DND-41 (cell line): Measurements from ENCODE around the gene PAPOLA.

Experiments used
- ATAC-seq: fragments of 200-7000 bp; cut with Tn5 transposase; 3 replicates; pipeline ENCODE4 v1.9.1; 2021; ENCODE audit warnings: low read depth; ENCODE audit not compliant: insufficient read depth
- DNase-seq: peaks from one replicate; pipeline ENCODE4 v3.0.0-alpha.2; 2020
- H2AFZ ChIP-seq: 2 replicates; pipeline ENCODE4 v1.6.0; 2012; ENCODE audit warnings: low read depth, low read length
- H3K27ac ChIP-seq: 2 replicates; pipeline ENCODE4 v1.5.1; 2012; ENCODE audit warnings: low read length, inconsistent platforms
- H3K27me3 ChIP-seq: fragments of 200-600 bp; sonication (generic); 2 replicates; pipeline ENCODE4 v1.6.0; 2012; ENCODE audit warnings: low read length, mild to moderate bottlenecking, inconsistent platforms; ENCODE audit not compliant: insufficient read depth, poor library complexity
- H3K36me3 ChIP-seq: 2 replicates; pipeline ENCODE4 v1.5.1; 2012; ENCODE audit warnings: low read length, inconsistent platforms; ENCODE audit not compliant: insufficient read depth
- H3K4me1 ChIP-seq: 2 replicates; pipeline ENCODE4 v1.5.1; 2012; ENCODE audit warnings: mild to moderate bottlenecking, low read length; ENCODE audit not compliant: insufficient read depth
- H3K4me2 ChIP-seq: 2 replicates; pipeline ENCODE4 v1.6.0; 2012; ENCODE audit warnings: mild to moderate bottlenecking, moderate library complexity, low read length, inconsistent platforms; ENCODE audit not compliant: insufficient read depth
- H3K4me3 ChIP-seq, 2 experiments: fragments of 200-600 bp in 1 of 2; shearing (Covaris generic) in 1 of 2; 2 replicates each; pipeline ENCODE4 v1.5.1; 2012 to 2016; ENCODE audit warnings: inconsistent platforms in 2 of 2, low read length in 2 of 2, mild to moderate bottlenecking in 2 of 2, low read depth in 1 of 2, moderate library complexity in 1 of 2
- H3K79me2 ChIP-seq: 2 replicates; pipeline ENCODE4 v1.6.0; 2012; ENCODE audit warnings: low read length, inconsistent platforms; ENCODE audit not compliant: insufficient read depth
- H3K9ac ChIP-seq: 2 replicates; pipeline ENCODE4 v1.6.0; 2012; ENCODE audit warnings: low read depth, mild to moderate bottlenecking, inconsistent platforms, low read length, moderate library complexity
- H3K9me3 ChIP-seq: 2 replicates; pipeline ENCODE4 v1.5.1; 2012; ENCODE audit warnings: low read length, moderate library complexity, mild to moderate bottlenecking, inconsistent platforms; ENCODE audit not compliant: insufficient read depth, severe bottlenecking
- H4K20me1 ChIP-seq: 2 replicates; pipeline ENCODE4 v1.6.0; 2012; ENCODE audit warnings: low read length; ENCODE audit not compliant: insufficient read depth
- EZH2 ChIP-seq: IDR thresholded peaks from 3 replicates; pipeline ENCODE4 v1.6.1; 2012; ENCODE audit warnings: borderline replicate concordance, low read depth, mild to moderate bottlenecking, moderate library complexity, low read length, inconsistent platforms; ENCODE audit not compliant: severe bottlenecking
- TF ChIP-seq, protein P1 (sequence below): IDR thresholded peaks from 2 replicates; pipeline ENCODE4 v1.5.1; 2012; ENCODE audit warnings: borderline replicate concordance, low read length, moderate library complexity, mild to moderate bottlenecking; ENCODE audit not compliant: poor library complexity, severe bottlenecking; ENCODE audit errors: extremely low read depth

Gene PAPOLA

GRCh38 chr14:96584907-96585671 is 82.9 kb downstream of the PAPOLA start:
- Histone ChIP-seq H3K4me3 (no peak overlapping the region), H3K27ac (no peak overlapping the region), H3K36me3 (no peaks in the 10 kb centered on the region), H3K4me1 (no peaks in the 10 kb centered on the region), H4K20me1 (no peaks in the 10 kb centered on the region), H2AFZ (no peak overlapping the region), H3K9me3 (no peaks in the 10 kb centered on the region), H3K79me2 (no peaks in the 10 kb centered on the region), H3K4me2 (no peak overlapping the region), H3K27me3 (no peaks in the 10 kb centered on the region), H3K9ac (no peak overlapping the region)
- TF ChIP-seq EZH2: no peak
- TF ChIP-seq, protein P1, sequence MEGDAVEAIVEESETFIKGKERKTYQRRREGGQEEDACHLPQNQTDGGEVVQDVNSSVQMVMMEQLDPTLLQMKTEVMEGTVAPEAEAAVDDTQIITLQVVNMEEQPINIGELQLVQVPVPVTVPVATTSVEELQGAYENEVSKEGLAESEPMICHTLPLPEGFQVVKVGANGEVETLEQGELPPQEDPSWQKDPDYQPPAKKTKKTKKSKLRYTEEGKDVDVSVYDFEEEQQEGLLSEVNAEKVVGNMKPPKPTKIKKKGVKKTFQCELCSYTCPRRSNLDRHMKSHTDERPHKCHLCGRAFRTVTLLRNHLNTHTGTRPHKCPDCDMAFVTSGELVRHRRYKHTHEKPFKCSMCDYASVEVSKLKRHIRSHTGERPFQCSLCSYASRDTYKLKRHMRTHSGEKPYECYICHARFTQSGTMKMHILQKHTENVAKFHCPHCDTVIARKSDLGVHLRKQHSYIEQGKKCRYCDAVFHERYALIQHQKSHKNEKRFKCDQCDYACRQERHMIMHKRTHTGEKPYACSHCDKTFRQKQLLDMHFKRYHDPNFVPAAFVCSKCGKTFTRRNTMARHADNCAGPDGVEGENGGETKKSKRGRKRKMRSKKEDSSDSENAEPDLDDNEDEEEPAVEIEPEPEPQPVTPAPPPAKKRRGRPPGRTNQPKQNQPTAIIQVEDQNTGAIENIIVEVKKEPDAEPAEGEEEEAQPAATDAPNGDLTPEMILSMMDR: no peak
- DNase-seq (no peak), ATAC-seq (no peak)

DNA sequence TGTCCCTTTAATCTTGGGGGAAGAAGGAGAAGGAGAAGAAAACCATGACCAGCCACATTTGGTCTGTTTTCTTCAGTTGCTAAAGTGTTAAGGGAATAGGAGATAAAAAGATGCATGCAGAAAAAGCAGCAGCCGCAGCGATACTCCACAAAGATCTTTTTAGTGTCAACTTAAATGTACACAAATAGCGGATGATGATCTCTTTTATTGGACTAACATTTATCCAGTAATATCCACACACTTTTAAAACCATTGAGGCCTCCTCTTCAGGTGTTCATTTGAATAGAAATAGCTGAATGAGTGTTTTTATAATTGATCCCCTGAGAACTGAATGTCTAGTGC is 83.5 kb downstream of the PAPOLA start:
- no peaks in the 10 kb centered on the region for H3K9me3 ChIP-seq
- no peaks in the 10 kb centered on the region for H3K4me1 ChIP-seq
- H3K79me2 ChIP-seq: no peaks in the 10 kb centered on the region
- no peaks in the 10 kb centered on the region for H3K27me3 ChIP-seq
- no peak overlapping the region for H3K4me2 ChIP-seq
- no peaks in the 10 kb centered on the region for H3K36me3 ChIP-seq
- H2AFZ ChIP-seq: no peak overlapping the region
- TF ChIP-seq, protein P1: no peak
- no peak for TF ChIP-seq EZH2
- H3K4me3 ChIP-seq: no peak overlapping the region
- no peak overlapping the region for H3K27ac ChIP-seq
- ATAC-seq: no peak
- DNase-seq: no peak
- no peak overlapping the region for H3K9ac ChIP-seq
- no peaks in the 10 kb centered on the region for H4K20me1 ChIP-seq

DNA sequence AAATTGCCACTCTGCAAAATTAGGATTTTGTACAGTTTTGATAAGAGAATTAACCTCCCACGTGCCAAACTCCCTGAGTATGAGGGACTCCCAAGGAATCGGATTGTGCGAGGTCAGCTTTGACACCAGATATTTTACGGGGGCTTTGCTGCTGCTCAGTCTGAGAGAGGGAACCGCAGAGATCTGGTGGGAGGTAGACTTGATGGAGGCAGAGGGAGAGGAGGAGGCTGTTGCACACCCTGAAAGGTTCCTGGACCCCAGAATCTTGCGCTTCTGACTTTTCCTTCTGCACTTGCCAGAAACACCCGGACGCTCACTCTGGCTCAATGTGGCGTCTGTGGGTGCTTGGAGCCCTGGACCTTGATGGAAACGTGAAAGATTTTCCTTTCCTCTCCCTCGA is 83.9 kb downstream of the PAPOLA start:
- TF ChIP-seq, protein P1: no peak
- no peak for TF ChIP-seq EZH2
- ATAC-seq: no peak
- Histone ChIP-seq H3K27me3 (no peaks in the 10 kb centered on the region), H3K4me2 (no peak overlapping the region), H3K9ac (no peak overlapping the region), H3K4me1 (no peaks in the 10 kb centered on the region), H3K4me3 (no peak overlapping the region), H3K36me3 (no peaks in the 10 kb centered on the region), H2AFZ (no peak overlapping the region), H3K79me2 (no peaks in the 10 kb centered on the region), H3K9me3 (no peaks in the 10 kb centered on the region), H4K20me1 (no peaks in the 10 kb centered on the region), H3K27ac (no peak overlapping the region)
- DNase-seq: no peak
